Stimulated activated CD4-positive, alpha-beta T cell treated with anti-CD3 and anti-CD28 coated beads, Interleukin-15, amount 100 ng/mL, for 48 hours (primary cell): ENCODE measurements around the gene BCL2L11.

ENCODE experiments used
- DNase-seq, 2 donors: peaks; one replicate each; pipeline ENCODE4 v3.0.0-alpha.2; 2020; ENCODE audit warnings: low read depth in 2 of 2

Gene BCL2L11

DNA sequence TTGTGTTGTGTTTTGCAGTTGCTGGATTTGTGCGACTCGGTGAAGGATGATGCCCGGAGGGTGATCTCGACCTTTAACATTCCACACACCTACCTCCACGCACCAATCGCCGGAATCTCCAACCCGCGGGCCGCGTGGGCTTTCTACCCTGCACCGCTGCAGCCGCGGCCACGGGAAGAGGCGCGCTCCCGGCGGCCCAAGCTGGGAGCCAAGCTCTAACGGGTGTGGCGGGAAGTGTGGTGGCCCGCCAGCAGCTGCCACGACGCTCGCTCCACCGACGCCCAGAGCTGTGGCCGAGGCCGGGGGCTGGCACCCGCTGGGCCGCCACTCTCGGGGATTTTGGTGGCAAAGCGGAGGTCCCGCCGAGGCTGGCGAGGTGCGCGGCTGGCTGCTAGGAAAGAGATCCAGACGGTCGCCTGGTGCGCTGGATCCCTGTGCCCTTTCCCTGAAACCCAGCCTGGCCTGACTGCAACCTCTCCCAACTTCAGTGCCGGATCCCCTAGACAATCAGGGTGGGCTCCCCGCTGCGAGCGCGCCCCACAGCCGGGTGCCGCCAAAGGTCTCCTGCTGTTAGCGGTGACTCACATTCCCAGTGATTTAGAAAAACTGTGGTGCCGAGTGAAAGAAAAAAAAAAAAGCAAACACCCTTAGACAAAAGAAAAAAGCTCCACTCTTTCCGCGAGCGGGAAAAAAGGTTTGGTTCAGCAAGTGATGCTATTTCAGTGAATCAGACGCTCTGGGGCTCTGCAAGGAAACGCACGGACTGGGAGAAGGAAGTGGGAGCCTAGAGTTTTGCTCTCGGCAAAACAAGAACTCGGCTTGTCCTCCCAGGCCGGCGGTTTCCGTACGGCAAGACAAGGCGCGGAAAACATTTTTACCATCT lies 2.9 kb upstream of the BCL2L11 start:
- peak; percentile 16 to 27 for DNase-seq

DNA sequence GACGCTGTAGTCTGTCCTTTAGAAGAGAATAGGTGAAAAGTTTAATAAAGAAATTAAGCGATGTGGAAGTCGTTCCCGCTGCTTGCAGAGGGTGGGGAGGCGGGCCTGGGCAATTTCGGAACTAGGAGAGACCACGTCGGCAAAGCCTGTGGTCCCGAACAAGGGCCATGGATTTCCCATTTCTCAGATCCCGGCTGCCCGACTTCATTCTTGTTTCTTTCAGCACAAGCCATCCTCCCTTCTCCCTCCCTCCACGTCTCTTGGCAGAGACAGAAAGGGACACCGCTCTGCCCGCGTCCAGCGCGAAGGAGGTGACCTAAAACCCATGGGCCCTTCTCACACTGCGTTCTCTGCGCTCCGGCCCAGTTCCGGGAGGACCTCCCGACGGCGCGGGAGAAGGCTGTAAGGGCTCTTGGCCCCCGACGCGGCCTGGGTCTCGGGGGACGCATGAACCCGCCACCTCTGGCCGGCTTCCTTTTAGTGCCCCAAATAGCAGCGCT lies 2.2 kb upstream of the BCL2L11 start:
- DNase-seq: no peak

DNA sequence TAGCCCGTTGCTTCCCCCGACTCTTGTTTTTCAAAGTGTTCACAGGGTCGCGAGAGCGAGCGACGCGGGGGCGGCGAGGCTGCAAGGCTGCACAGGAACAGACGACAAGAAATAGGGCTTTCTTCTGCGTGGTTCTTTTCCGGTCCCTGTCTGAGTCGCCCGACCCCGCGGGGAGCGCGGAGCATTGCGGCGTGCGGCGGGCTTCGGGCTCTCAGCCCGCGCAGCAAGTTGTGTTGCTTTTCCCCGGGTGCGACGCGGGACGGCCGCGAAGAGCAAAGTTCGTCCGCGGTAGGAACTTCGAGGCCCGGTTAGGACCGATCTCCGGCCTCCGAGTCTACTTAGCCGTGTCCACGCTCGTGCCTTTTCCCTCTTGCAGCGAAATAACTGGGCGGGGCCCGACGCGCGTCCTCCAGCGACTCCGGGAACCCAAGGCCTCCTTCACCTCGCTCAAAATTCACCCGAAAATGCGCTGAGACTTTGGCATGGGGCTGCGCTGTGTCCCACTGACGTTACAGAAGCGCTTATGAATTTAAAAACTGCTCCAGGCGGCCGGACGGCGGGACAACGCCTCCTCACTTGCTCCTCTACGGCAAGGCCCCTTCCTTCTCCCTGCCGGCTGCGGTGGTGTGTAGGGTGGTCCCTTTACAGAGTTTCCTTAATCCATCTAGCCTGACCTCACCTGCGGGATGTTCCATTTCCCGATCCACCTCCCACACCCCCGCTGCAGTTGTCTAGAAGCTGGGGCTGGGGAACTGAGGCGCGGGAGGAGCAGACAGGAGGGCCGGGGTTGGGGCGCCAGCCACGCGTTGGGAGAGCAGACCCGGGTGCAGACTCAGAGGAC lies 1.5 kb upstream of the BCL2L11 start:
- DNase-seq: peak in 1 of 2 donors; percentile 9

DNA sequence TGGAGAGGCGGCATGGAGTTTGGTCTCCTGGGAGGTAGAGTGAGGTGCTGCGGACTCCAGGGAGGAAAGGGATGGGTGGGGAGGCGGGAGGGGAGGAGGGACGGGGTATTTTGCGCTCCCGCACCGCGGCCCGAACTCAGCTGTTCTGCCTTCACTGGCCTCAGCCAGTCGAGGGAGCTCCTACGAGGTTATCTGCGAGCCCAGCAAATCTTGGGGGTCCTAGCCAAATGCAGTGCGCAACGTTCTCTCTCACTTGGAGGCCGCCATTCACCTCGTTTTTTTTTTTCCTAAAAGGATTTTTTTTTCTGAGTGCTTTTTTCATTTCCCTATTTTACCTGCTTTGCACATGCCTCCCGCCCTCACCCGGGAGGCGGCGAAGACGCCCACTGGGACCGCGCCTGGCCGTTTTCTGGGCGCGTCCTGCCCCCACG lies 877 bp upstream of the BCL2L11 start:
- no peak for DNase-seq

DNA sequence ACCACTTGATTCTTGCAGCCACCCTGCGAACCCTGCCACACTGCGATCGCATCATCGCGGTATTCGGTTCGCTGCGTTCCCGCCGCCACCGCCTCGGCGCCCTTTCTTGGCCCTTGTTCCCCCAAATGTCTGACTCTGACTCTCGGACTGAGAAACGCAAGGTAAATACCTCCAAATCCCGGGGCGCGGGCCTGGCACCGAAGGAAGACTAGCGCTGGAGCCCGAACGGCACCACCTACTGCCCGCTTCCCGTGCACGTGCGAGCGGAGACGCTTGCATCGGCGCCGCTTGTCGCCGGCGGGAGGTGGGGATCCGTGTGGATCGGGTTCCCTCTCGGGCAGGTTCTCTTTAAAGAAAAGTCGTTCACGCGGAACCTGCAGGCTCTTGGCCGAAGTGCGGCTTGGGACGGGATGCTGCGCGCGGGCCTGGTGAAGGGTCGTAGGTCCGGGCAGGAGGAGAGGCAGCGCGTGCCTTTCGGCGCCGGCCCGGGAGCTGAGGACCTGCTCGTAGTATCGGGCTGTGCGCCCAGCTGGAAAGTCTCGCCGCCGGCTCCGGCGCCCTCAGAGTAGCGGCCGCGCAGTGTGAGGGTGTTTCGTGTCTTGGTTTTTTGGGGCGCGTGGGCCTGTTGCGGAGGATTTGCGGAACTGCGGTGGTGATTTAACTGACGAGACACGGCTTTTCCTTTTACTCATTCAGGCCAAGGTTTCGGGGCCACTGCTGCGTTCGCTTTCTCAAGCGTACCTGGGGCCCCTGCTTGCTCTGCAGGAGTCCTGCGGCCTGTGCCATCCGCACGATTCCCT lies 514 bp downstream of the BCL2L11 start:
- peak; percentile 7 to 28 for DNase-seq

DNA sequence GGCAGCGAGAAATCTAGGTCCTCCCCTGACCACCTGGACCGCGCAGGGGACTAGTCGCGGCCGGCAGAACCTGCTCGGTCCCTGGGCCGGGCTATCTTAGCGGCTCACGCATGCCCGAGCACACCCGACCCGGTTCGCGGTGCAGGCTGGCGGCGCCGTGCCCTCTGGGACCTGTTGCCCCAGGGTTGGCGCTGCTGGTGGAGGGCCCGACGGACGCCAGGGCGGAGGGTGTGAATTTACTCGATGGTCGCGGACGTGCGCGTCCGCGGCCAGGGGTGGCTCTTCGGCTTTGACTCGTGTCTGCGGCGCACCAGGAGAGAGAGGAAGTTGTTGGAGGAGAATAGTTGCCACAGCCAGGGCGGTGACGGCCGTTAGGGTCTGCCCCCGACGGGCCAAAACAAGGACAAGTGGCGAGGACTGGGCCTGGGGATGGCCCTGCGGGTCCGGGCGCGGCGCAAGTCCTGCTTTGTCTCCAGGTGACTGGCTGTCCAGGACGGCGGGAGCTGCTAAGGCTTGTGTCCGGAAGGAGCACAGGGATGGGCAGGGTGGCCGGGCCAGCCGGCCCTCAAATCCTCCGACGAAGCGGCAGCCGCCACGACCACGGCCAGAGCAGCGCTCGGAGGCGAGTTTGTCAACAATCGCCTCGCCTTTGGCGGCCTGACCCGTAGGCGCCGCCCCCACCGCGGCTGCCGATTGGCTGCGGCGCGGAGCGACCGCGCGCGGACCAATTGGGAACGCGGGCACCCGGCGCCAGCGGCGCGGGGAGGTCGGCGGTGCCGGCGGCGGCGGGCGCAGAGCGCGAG lies 1.3 kb downstream of the BCL2L11 start:
- DNase-seq: peak; percentile 54 to 72

DNA sequence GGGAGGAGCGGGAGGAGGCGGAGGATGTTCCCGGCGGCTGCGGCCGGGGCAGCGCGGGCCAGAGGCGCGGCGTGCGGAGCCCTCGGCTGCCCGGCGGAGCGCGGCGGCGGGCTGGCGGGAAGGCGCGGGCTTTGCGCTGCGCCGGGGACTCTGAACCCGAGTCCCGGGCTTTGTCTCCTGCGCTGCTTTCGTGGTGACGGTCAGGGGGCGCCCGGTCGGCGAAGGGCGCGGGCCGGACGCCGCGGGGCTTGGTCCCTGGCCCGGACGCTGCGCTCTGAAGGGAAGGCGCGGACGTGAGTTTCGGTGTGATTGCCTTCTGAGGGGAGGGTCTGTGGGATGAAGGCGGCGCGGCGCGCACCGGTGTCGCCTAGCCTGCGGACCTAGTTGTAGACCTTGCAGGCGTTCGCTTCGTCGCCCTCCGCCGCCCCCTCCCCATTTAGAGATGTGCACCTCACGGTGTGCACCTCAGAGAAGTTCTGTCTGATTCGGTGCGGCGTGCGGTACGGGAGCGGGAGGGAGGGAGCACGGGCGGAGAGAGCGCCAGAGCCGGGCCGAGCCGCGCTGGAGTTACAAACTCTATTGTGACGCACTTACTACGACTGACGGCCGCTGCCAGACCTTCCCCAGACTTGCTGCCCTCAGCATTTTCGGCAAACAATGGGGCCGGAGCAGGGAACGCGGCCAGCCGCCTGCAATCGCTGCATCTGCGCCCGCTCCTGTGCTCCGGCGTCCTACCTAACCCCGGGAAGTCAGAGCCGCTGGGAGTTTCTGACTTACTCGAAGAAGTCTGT lies 2.1 kb downstream of the BCL2L11 start:
- DNase-seq: peak in 1 of 2 donors; percentile 10

DNA sequence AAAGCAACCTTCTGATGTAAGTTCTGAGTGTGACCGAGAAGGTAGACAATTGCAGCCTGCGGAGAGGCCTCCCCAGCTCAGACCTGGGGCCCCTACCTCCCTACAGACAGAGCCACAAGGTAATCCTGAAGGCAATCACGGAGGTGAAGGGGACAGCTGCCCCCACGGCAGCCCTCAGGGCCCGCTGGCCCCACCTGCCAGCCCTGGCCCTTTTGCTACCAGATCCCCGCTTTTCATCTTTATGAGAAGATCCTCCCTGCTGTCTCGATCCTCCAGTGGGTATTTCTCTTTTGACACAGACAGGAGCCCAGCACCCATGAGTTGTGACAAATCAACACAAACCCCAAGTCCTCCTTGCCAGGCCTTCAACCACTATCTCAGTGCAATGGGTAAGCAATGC lies 3.0 kb downstream of the BCL2L11 start:
- DNase-seq: no peak

DNA sequence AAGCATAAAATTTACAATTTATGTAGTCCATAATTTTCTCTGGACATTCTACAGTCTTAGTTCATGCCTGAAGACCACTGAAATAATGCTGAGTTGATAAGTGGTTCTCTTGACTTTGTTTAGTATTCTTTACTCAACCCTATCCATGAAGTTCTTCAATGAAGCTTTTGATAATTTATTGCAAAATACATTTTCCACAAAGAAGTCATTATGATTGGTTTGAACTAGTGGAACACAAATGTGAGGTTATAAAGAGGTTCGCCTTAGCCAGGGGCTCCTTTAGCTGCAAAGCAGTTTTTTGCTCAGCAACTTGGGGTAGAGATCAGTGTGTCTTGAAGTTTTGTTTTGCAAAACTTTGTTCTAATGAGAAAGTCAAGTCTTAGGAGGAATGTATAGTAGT lies 5.9 kb downstream of the BCL2L11 start:
- DNase-seq: no peak

DNA sequence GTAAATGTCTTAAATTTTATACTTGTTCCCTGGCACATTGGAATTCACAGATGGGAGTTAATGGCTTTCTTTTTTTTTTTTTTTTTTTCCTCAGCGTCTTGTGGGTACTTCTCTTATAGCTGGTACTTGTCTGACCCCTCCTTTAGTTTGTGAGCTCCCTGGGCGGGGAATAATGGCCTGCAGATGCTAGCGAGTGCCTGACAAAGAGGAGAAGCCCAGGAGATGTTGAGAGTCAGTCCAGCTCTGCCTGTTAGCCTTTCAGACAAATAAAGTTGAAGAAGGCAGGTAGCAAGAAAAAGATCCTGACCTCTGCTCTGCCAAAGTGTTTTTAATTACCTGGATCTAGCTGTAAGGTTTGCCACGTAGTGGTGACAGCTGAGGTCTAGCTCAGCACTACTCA lies 6.6 kb downstream of the BCL2L11 start:
- no peak for DNase-seq

DNA sequence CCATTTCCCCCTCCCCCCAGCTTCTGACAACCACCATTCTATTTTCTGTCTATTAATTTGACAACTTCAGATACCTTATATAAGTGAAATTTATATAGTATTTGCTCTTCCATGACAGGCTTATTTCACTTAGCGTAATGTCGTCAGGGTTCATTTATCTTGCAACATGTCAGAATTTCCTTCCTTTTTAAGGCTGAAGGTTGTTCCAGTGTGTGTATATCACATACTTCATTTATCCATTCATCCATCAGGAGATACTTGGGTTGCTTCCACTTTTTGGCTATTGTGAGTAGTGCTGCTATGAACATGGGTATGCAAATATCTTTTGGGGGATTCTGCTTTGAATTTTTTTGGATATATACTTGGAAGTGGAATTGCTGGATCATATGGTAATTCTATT lies 7.4 kb downstream of the BCL2L11 start:
- DNase-seq: no peak

DNA sequence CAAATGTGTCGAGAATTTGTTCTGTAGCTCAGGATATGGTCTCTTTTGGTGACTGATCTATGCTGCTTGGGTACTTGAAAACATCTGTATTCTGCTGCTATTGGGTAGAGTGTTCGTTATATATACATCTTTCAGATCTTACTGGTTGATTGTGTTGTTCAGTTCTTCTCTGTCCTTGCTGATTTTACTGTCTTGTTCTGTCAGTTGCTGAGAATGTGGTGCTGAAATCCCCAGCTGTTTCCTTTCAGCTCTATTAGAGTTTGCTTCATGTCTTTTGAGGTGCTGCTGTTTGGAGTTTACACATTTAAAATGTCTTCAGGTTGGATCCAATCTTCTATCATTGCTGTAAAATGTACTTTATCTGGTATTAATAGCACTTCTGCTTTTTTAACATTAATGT lies 12.9 kb downstream of the BCL2L11 start:
- no peak for DNase-seq

DNA sequence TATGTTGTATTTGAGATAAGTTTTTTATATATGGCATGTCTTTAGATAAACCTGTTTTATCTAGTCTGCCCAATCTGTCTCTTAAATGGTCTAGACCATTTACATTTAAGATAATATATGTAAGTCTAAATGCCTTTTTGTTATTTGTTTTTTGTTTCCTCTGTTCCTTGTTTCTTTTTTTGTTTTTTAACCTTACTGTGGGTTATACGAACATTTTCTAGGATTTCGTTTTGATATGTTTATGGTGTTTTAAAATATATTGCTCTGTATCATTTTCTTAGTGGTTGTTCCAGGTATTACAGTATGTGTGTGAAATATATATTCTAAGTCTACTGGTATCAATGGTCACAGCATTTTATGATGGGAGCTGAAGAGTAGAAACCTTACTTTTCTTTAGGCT lies 13.3 kb downstream of the BCL2L11 start:
- no peak for DNase-seq

DNA sequence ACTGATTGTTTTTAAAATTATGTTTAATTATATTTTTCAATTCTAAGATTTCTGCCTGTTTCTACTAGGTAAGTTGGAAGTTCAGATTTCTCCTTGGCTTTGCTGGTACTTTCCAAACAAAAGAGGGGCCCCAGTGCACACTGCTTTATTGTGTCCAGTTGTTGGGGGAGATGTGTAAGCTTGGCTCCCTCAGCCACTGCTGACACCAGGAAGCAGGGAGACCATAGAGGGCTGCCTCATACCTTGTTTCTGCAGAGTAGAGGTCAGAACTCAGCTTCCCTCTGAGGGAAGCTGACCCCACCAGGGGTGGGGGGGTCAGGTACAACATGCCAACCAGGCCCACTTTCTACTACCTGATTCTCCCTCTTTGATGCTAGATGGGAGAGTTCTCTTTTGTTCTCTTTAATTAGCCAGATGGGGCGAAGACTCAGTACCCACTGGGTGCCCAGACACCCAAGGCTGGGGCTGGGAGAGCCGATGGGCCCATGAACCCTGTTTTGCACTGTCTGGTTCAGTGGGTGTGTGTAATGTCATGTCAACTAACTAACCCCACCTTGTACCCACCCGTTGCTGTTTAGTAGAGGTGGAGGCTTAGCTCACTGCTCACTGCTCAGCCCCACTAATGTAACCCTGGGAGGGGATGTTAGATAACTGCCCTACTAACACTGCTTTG lies 14.7 kb downstream of the BCL2L11 start:
- no peak for DNase-seq

DNA sequence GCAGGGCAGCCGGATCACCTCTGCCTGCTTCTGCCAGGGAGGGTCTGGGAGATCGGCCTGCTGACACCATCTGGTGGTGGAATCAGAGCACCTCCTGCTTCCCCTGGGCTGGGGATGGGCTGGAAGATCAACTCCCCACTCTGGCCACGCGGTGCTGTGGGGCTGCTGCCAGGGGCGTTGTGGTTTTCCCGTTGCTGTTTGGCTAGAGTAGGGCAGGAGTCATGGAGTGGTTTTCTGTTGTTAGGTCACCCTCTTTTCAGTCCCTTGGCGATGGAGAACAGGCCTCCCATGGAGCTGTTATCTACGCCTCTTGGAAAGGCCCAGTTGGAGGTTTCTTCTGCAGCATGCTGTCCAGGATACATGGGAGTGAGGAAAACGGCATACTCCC lies 15.2 kb downstream of the BCL2L11 start:
- no peak for DNase-seq

DNA sequence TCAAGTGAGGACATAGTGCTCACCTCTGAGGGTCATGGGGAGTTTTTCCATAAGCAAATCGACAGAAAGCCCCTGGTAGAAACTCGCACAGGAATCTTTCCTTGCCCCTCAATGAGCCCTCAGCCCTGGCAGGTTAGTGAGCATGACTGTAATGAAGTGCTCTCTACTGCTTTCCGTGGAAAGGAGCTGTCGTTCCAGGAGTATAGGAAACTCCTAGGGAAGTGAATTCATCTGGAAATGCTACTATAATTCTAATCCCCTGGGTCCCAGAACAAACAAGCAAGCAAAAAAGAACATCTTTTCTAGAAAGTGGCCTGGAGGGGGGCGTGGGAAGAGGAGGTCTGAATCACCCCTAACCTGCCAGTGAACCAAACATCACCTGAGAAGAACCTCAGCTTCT lies 18.1 kb downstream of the BCL2L11 start:
- DNase-seq: no peak

DNA sequence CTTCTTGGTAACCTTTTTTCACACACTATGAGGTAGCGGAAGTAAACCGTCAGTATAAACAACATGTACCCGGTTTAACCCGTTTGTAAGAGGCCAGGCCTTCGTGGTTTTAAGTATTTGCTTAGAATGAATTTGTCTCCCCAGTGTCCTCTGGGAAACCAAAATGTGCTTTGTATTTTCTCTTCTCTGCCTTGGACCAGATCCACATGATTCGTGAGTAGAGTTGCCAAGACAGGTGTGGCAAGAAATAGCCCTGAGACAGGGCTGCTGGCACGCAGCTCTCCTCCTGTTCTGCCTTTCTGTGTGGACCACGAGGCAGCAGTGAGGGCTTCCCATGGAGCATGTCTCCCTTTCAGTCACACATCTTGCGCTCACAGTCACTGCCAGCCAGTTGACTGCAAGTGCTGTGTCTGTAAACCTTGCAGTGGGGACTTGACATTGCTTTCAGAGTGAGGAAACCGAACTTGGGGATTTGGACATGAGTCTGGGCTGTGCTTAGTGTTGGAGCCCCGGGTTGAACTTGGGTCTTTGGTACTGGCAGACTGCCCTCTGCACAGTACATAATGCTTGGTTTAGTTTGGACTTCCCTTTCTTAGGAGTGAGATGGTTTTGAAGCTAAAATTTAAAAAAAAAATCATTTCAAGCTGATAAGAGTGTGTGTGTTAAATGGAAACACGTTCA lies 19.1 kb downstream of the BCL2L11 start:
- DNase-seq: no peak

DNA sequence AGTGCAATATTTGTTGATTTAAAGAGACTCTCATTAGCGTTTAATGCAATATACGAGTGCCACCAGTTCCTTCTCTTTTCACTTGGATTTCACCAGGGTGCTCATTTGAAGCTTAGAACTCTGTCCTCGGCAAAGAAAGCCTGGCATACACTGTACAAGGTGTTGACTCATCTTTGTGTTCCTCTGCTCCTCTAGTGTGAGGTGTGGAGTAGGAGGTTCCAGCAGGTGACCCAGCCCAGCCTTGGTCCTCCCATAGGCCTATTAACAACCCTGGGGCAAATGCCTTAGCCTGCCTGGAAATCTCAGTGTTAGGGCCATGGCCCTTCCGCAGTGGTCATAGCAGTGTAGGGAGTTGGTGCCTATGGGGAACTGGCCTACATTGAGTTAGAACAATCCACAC lies 20.1 kb downstream of the BCL2L11 start:
- DNase-seq: no peak

DNA sequence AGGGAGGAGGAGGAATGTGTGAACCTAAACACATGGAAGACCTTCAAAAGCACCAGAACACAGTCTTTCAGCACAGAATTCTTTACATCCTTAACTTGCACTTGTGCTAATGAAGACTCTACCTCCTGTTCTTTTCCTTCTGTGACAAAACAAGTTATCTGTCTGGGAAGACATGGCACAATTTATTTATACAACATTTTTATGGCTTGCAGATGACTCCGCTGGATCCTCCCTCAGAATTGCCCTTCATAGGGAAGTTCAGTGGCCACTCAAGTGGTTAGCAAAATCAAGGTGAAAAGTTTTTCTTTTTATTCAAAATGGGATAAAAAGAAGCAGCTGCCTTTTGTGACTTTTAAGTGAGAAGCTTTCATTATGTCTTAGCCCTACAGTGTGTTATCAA lies 21.4 kb downstream of the BCL2L11 start:
- no peak for DNase-seq
